Stimulated activated CD4-positive, alpha-beta T cell treated with anti-CD3 and anti-CD28 coated beads, Interleukin-12 subunit alpha, Interleukin-12 subunit beta, amount 100 ng/mL, for 48 hours (primary cell): Measurements from ENCODE around the gene SRR.
A peak's percentile ranks its signal among the peaks of the same experiment; 100 is the strongest.
"Not testable (repeated sequence)": the region's sequence is repeated elsewhere in the genome, so short reads cannot be mapped to it uniquely, and the experiment has no call there.

Experiments used
- DNase-seq, 3 donors: peaks; one replicate each; pipeline ENCODE4 v3.0.0-alpha.2; 2020; ENCODE audit warnings: low read depth in 2 of 3, low spot score in 1 of 3

SRR gene

GRCh38 chr17:2289878-2290478 is 13.8 kb upstream of the SRR start:
- no peak for DNase-seq

GRCh38 chr17:2292100-2292499 is 11.7 kb upstream of the SRR start:
- no peak for DNase-seq

- DNase-seq, result peak in 1 of 3 donors; percentile 10
These were observed 8.2 kb upstream of the SRR start for GRCh38 chr17:2295575-2295974.

- DNase-seq, result no peak
These were observed 6.7 kb upstream of the SRR start for GRCh38 chr17:2297023-2297422.

- no peak for DNase-seq
These were observed 4.6 kb upstream of the SRR start for GRCh38 chr17:2299136-2299535.

- DNase-seq, result no peak
These were observed 4.0 kb upstream of the SRR start for GRCh38 chr17:2299756-2300155.

GRCh38 chr17:2302778-2303203 is 959 bp upstream of the SRR start:
- no peak for DNase-seq

GRCh38 chr17:2304931-2305330 is 1.2 kb downstream of the SRR start:
- DNase-seq, result no peak

GRCh38 chr17:2309338-2310154 is 5.8 kb downstream of the SRR start:
- no peak for DNase-seq

- no peak for DNase-seq
These were observed 9.0 kb downstream of the SRR start for GRCh38 chr17:2312736-2313135.

GRCh38 chr17:2316916-2317205 is 13.1 kb downstream of the SRR start:
- DNase-seq, result not testable (repeated sequence)

GRCh38 chr17:2317796-2318195 is 14.0 kb downstream of the SRR start:
- DNase-seq, result no peak

GRCh38 chr17:2319051-2319450 is 15.3 kb downstream of the SRR start:
- DNase-seq, result no peak

GRCh38 chr17:2321399-2321798 is 17.6 kb downstream of the SRR start:
- no peak for DNase-seq

- no peak for DNase-seq
These were observed 20.0 kb downstream of the SRR start for GRCh38 chr17:2323629-2324314.

- no peak for DNase-seq
These were observed 27.6 kb downstream of the SRR start for GRCh38 chr17:2331303-2331702.

GRCh38 chr17:2335726-2336214 is 32.0 kb downstream of the SRR start:
- DNase-seq, result no peak

- DNase-seq, result peak; percentile 75 to 90 (median 83)
These were observed 32.6 kb downstream of the SRR start, which contains the start of gene TSR1 for GRCh38 chr17:2336215-2336851. Gene TSR1, minus strand, starts transcription at chr17:2336457. Its CDS starts 30 bp downstream, at chr17:2336427.

- peak in 2 of 3 donors; percentile 20 to 49 for DNase-seq
These were observed 33.2 kb downstream of the SRR start, which contains the start of gene SGSM2 for GRCh38 chr17:2336852-2337543. Gene SGSM2, plus strand, starts transcription at chr17:2337501. Its CDS starts 188 bp downstream, at chr17:2337689.

GRCh38 chr17:2337544-2338314 is 34.0 kb downstream of the SRR start:
- peak in 2 of 3 donors; percentile 32 to 58 for DNase-seq
